Measurements from ENCODE around the gene SNTG2.
"Not testable (repeated sequence)": the region's sequence is repeated elsewhere in the genome, so short reads cannot be mapped to it uniquely, and the experiment has no call there.

Gene SNTG2

DNA sequence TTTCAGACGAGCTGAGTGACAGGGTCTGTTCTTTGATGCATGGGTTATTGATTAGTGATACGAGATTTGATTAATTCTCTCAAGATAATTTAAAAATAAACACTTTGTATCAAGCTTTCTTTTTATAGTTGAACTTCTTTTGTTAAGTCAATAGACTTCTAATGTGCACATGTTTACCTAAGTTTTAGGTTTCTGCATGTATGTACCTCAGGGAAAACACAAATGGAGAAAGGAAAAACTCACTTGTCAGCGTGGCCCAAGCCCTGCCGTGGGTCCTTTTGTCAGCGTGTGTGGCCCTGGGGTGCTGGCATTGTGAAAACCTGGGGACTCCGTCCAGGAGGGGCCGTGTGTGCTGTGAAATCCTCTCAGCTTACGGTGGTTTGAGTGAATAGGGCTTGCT lies 153.7 kb downstream of the SNTG2 start:
- DNase-seq, result no peak

DNA sequence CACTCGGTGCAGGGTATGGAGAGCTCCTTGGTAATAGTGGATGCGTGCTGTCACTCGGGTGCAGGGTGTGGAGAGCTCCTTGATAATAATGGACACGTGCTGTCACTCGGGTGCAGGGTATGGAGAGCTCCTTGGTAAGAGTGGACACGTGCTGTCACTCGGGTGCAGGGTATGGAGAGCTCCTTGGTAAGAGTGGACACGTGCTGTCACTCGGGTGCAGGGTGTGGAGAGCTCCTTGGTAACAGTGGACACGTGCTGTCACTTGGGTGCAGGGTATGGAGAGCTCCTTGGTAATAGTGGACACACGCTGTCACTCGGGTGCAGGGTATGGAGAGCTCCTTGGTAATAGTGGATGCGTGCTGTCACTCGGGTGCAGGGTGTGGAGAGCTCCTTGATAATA lies 155.7 kb downstream of the SNTG2 start:
- not testable (repeated sequence) for DNase-seq

DNA sequence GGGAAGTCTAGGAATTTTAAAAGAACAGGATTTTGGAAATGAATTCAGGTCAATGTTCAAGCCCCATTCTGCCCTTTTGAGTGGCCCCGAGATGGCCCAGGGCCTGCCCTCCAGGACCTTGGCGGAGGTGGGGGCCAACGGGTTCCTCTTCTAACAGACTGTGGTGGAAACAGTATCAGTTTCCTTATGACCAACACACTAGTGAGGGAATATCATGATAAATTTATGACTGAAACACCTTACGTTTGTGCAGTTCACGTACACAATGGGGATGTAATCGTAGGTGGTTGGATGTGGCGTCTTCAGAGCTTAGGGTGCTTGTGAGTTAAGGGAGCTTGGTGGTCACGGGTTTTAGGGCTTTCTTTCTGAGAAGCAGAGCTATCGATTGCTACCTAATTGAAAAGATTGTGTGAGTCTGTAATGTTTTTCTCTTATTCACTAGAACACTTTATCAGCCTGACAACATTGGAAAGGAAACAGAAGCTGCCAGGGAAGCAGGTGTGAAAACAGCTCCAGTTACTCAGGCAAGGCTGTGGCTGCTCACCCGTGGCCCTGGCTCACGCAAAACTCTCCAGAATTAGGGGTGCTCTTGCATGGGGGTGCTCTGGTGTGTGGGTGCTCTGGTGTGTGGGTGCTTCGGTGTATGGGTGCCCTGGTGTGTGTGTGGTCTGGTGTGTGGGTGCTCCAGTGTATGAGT lies 165.3 kb downstream of the SNTG2 start:
- no peak for DNase-seq

DNA sequence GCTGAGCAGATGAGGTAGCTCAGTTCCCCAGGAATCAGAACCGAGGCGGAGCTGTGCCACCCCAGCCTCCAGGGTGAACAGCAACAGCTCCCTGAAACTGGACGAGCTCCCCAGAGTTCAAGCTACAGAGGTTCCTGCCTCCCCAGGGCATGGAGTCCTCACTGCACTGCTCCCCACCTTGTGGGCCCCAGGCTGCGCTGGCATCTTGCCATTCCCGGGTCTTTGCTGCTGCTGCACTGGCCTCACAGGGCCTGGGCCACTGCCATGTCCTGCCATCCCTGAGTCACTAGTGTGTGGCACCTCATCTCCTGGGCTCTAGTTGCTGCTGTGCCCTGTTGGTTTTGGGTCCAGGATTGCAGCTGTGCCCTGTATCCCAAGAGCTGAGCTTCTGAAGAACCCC lies 166.9 kb downstream of the SNTG2 start:
- DNase-seq, result no peak

DNA sequence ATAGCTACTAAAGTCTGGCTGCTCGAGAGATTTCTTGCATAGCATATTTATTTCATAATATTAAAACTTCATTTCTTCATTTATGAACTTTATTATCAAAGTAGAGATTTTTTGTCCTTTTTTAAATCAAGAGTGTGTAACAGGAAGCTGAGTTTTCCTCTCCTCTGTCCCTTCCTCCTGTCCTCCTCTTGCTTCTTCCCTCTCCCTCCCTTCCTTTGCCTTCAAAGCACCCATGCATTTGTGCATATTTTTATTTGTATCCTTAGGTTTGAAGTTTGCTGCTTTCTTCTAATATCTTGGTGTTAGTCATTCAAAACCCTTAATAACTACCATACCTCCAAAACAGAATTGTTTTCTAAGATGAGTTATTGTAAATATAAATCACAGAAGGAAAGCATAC lies 174.6 kb downstream of the SNTG2 start:
- no peak for DNase-seq

DNA sequence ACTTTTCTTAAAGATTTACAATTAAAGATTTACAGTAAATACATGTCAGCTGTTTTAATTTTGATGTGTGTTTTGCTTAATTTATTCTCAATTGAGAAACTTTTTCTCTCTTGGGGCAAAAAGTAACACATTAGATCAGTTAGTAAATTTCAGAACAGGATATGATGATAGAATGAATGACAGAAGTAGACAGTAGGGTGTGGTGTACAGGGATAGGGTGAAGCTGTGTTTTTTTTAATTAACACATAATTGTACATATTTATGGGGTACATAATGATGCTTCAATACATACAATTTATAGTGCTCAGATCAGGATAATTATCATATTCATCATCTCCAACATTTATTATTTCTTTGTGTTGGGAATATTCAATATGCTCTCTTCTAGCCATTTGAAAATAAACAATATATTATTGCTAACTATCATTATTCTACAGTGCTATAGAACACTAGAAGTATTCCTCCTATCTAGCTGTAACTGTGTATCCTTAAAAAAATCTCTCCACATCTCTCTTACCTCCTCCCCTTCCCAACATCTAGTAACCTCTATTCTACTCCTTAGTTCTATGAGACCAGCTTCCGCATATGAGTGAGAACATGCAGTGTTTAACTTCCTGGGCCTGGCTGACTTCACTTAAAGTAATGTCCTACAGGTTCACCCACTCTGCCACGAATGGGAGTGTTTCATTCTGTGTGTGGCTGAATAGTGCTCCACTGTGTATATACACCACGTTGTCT lies 175.2 kb downstream of the SNTG2 start:
- no peak for DNase-seq

DNA sequence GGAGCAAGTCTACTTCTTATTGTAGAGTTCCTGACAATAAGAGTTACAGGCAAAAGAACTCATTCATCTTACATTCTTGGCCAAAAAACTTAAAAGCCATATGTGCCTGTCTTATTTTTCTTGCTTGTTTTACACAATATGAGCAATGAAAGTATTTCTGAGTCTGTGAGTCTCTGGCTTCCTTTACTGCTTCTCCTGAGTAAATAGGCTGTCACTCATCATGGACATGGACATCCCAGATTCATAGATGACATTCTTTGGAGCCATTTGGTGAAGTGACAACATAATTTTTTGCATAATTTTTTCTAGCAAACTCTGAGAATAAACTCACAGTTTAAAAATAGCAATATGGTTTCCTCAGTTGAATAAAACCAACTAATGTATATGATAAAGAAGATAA lies 179.3 kb downstream of the SNTG2 start:
- no peak for DNase-seq

DNA sequence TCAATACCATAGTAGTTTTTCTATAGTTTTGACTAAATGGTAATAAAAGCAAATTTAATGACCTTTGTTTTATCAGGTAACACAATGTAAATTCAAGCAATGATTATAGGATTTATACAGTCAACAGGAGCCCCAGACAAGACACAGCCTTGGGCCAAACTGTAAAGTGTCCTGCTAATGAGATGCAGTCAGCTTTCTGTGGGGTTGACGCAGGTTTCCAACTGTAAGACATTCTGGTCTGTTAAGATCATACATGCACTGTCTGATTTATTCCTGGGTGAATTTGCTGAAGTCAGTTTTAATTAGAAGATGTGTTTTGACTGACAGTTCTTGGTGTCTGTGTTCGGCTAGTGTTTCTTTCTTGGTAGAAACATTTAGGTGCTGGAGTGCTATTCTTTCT lies 180.3 kb downstream of the SNTG2 start:
- DNase-seq, result peak; percentile 80

DNA sequence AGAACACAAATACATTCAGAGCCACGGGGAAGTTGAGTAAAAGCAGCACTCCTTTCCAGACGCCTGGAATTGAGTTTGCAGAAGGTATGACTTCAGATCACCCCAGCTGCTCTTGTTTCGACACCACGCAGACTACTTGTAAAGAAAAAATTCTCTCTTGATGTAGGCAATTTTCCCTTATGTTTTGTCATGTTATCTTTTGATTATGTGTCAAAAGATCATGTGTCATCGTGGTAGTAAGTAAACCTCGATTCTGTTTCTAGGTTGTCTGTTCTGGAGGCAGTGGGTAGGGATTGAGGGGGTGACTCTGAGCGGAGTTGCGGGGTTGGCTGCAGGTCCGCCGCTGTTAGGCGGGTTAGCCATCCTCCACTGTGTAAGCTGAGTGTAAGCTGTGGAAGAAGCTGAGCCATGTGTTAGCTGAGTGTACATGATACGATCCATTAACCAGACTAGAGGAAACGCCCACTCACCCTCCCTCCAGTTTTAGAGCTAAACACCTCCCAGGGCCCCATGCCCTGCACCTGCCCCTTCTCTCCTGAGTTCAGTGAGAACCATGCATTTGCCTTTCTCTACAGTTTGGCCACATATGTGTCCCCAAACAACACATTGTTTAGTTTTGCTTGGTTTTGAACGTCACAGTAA lies 181.8 kb downstream of the SNTG2 start:
- DNase-seq, result peak; percentile 93

DNA sequence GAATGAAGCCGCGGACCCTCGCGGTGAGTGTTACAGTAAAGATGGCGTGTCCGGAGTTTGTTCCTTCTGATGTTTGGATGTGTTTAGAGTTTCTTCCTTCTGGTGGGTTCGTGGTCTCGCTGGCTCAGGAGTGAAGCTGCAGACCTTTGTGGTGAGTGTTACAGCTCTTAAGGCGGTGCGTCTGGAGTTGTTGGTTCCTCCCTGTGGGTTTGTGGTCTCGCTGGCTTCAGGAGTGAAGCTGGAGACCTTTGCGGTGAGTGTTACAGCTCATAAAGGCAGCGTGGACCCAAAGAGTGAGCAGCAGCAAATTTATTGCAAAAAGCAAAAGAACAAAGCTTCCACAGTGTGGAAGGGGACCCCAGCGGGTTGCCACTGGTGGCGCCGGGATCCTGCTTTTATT lies 183.2 kb downstream of the SNTG2 start:
- DNase-seq, result not testable (repeated sequence)

DNA sequence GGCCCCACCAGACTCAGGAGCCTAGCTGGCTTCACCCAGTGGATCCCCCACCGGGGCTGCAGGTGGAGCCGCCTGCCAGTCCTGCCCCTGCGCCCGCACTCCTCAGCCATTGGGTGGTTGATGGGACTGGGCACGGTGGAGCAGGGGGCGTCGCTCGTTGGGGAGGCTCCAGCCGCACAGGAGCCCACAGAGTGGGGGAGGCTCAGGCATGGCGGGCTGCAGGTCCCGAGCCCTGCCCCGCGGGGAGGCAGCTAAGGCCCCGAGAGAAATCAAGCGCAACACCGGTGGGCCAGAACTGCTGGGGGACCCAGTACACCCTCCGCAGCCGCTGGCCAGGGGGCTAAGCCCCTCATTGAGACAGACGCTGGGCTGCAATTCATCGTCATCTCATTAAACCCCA lies 184.0 kb downstream of the SNTG2 start:
- DNase-seq, result no peak

DNA sequence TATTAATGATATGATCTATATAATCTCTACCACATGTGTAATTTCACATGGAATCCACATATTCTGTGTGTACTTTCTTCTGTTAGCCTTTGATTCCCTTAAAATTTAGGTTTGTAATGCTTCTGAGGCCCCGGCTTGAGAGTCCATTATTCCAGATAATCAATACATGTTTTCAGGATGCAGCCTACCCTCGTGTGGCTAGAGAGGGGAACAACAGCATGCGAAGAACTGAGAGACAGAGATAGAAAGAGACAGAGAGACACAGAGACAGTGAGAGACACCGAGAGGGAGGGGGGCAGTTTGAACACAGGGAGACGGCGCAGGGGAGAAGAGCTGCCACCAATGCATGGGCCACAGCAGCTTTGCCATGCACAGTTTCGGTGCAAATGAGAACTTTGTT lies 185.4 kb downstream of the SNTG2 start:
- peak; percentile 7 for DNase-seq

DNA sequence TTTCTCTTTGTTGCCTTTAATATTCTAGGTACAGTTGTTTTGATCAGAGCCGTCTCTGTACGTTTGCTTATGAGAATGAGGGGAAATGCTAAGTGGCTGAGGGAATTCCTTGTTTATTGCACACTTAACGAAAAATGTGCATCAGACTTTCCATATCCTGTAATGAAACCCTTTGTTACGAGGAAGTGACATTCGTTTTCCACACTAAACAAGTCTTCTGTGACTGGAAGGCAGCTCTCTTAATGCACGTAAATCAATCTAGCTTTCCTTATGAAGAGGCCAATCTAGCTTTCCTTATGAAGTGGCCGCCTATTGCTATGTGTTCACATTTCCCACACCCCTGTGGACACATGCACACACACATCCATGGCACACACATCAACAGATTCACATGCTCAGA lies 186.2 kb downstream of the SNTG2 start:
- DNase-seq, result no peak

DNA sequence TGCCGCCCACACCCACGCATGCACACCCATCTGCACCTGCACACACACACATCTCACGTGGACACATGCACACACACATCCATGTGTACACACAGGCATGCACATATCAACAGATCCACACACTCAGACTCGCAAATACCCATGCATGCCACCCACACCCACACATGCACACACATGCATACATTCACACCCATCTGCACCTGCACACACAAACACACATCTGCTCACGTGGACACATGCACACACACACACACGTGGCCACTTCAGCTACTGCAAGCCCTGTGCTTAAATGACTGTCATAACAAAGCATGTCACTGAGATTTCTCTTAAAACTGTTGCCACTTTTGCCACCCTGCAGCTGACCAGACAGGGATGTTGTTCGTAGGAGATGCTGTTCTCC lies 186.6 kb downstream of the SNTG2 start:
- DNase-seq, result no peak

DNA sequence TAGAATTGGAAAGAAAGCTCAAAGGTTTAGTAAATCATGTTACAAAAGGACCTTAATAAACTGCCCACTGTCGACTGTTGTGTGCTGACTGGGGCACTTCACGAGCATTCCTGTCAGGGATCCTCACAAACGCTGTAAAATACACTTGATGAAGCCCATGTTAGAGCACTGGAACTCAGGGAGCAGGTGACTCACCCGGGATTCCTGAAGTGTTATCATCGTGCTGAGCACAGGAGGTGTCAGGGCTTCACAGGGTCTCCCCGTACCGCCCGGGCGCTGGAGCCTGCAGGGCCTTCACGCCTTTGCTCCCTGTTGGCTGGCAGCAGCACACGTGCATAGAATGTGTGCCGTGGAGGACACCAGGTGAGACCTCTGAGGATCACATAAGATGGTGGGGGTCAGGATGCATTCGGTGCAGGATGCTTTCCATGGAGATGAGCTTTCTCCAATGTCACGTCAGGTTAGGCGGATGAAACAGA lies 187.3 kb downstream of the SNTG2 start:
- DNase-seq, result no peak

DNA sequence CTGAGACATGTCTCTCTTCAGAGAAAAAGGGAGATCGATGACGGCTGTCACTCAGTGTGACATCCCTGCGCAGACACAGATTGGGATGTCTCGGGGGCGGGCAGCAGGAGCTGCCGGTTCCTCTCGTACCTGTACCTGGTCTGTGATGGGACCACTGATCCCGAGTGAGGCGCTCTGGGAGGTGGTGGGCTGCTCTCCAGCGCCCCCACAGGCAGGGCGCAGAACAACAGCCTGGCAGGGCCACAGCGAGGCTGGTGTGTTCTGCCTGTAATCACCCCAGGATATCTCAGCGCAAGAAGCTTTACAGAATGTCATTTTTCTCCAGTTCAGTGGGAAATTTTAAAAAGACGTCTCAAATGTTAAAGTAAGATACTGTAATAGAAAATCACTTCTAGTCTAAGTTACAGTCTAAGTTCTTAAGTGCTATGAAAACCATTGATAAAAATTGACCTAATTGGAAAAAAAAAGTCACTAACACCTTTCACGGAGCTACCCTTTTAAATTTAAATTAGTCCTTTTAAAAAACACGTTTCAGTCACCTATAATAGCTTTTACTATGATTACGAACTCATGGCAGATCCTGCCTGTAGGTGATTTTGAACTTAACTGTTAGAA lies 189.8 kb downstream of the SNTG2 start:
- no peak for DNase-seq

DNA sequence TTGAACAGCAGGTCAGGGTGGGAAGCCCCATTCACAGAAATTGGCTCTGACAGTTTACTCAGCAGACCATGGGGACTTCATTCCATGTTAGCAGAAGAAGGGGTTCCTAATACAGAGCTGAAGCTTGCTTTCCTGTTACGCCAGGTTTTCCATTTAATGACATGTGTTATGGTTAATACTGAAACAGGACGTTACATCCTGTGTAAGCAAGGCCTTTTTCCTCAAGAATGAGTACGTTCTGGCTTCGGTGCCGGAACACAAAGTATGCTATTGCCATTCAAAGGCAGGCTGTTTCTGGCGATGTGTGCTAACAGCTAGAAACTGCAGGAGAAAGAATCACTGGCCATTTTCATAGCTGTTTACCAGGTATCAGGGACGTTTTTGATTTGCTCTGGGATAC lies 190.4 kb downstream of the SNTG2 start:
- no peak for DNase-seq

DNA sequence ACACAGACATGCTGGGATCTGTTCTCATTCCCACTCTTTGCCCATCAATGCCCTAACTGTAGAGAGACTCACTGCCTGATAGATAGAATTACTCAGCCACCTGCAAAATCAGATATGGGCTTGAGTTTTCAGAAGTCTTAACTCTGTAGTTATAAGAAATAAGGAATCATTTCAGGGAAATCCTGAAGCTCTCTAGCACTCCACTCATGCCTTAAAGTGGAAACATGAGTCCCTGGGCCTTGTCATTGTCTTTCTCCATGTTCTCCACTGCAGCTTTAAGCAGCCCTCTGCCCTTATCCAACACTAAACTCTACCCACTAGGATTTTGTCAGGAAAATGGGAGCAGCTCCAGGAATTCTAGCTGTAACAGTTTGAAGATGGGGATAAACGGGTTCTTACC lies 192.5 kb downstream of the SNTG2 start:
- no peak for DNase-seq

DNA sequence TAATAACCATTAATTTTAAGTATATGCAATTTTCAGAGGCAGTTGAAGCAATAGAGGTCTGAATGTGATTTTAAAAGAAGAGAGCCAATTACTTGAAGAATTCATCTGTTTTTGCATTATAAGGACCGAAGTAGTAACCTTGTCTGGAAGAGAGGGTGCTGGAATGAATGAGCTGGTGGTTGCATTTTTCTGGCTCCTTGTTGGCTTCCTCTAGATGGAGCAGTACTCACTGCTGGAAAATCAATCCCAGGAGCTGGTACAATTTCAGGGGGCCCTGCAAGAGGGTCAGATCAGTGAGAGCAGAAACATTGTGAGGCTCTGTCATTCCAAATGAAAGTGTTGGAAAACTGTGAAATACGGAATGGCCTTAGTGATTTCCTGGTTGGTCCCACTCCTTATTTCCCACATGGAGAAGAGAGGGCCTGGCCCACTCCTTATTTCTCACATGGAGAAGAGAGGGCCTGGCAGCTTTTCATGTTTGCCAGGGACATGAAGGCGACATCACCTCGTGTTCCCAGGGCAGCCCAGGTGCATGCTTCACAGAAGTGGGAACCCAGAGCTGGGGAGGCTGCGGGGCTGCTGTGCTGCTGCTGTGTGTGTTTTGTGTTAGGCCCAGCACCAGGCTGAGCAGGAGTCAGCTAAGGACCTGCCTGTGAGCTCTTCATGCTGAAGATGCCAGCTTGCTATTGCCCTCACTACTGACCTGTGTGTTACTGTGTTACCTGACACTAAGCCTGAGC lies 197.4 kb downstream of the SNTG2 start:
- DNase-seq, result no peak

DNA sequence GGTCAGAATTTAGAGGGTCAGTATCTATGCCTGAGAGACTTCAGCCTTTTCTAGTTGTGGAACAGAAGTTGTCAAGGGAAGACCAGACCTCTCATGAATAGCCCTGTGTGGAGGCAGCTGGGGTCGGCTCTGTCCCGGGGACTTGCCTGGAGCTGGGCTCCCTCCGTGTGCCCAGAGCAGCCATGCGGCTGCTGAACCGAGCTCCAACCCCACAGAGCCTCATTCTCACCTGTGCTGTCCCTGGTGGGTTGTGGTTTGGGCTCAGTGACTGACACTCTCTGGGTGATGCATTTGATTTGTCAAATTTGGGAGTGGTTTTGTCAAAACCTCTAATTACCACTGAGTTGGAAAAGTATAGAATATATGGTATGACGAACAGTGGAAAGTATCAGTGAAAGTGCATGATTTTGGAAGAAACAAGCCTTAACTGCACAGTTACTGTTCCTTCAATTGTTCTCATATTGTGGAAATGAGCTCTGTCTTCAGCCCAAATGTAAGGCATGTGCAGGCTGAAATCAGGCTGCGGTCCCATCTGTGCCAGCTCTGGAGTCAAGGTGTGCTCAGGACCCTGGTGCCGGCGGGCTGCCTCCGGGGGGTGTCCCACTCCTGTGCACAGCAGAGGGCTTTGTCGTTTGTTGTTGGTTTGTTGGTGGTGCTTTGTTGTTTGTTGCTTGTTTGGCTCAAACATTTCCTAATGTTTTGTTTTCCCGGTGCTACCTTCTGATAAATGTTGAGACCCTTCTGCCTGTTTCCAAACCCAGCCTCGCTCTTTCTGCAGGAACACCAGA lies 200.3 kb downstream of the SNTG2 start:
- DNase-seq, result no peak

DNA sequence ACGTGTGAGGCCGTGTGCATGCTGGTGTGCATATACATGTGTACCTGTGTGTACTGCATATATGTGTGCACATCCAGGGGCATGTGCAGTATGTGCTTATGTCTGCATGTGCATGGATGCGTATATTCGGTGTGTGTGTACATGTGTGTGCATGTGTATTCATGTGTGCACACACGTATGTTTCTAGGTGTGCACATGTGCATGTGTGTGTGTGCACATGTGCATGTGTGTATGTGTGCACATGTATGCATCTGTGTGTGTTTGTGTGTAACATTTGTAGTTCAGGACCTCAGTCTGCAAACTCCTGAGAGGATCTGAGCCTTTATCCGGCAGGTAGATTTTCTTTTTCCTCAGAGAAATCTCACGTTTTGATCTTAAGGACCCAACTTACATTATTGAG lies 201.7 kb downstream of the SNTG2 start:
- DNase-seq, result no peak

DNA sequence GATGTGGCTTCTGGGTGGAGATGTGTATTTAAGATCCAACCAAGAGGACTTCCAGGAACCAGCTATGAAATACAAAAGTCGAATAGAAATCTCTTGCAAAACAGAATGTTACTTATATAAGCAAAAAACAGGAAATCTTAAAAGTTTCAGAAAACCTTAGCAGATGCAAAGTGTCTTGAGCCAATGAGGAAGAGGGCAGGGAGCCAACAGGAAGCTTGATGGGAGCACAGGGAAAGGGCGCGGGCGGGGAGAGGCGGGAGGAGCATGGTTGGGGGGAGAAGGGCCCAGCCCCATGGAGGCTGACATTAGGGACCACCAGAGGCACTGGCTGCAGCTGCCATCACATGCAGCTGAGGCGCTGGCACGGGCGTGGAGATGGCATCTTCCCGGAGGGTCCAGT lies 203.3 kb downstream of the SNTG2 start:
- no peak for DNase-seq
